ENCODE measurements around the gene PLOD3. TPM values are rescaled to one million over a fixed set of nuclear protein-coding genes. Genes with fewer than 3 reads are reported as not detected.

Gene PLOD3
- polyA plus RNA-seq, 10 donors: 37.4 to 72.9 (median 46.4) TPM

GRCh38 chr7:101240226-101241014 lies 23.0 kb upstream of the PLOD3 start:
- no peak for DNase-seq

- DNase-seq: no peak
These were observed 22.5 kb upstream of the PLOD3 start for GRCh38 chr7:101239951-101240220.

GRCh38 chr7:101239191-101239950 lies 22.0 kb upstream of the PLOD3 start:
- no peak for DNase-seq

- no peak for DNase-seq
These were observed 21.1 kb upstream of the PLOD3 start for GRCh38 chr7:101238226-101239182.

- peak; percentile 62 to 85 (median 70) for DNase-seq
These were observed 20.1 kb upstream of the PLOD3 start, which contains the start of gene CLDN15 for GRCh38 chr7:101237206-101238067. TSS of gene CLDN15 (minus strand) at chr7:101237802. CDS start at chr7:101237581, 221 bp downstream.

GRCh38 chr7:101236292-101236835 lies 19.0 kb upstream of the PLOD3 start:
- no peak for DNase-seq

GRCh38 chr7:101235522-101235921 lies 18.1 kb upstream of the PLOD3 start:
- no peak for DNase-seq

- DNase-seq: no peak
These were observed 17.7 kb upstream of the PLOD3 start for GRCh38 chr7:101235050-101235449.

GRCh38 chr7:101234636-101235035 lies 17.3 kb upstream of the PLOD3 start:
- no peak for DNase-seq

- DNase-seq: no peak
These were observed 16.6 kb upstream of the PLOD3 start for GRCh38 chr7:101233907-101234547.

GRCh38 chr7:101232141-101232850 lies 14.9 kb upstream of the PLOD3 start:
- no peak for DNase-seq

GRCh38 chr7:101231644-101232043 lies 14.3 kb upstream of the PLOD3 start:
- DNase-seq: no peak

GRCh38 chr7:101226721-101227120 lies 9.3 kb upstream of the PLOD3 start:
- DNase-seq: no peak

GRCh38 chr7:101225650-101226049 lies 8.3 kb upstream of the PLOD3 start:
- DNase-seq: no peak

GRCh38 chr7:101223528-101223927 lies 6.1 kb upstream of the PLOD3 start:
- DNase-seq: no peak

- no peak for DNase-seq
These were observed 5.0 kb upstream of the PLOD3 start for GRCh38 chr7:101222275-101222830.

- DNase-seq: no peak
These were observed 2.9 kb upstream of the PLOD3 start for GRCh38 chr7:101220295-101220694.

GRCh38 chr7:101218236-101219125 lies 1.1 kb upstream of the PLOD3 start:
- no peak for DNase-seq

All from muscle of back (tissue), 11 donors.